Measurements from ENCODE around the gene CCDC138. TPM values are rescaled to one million over a fixed set of nuclear protein-coding genes. Genes with fewer than 3 reads are reported as not detected.

The CCDC138 gene
- total RNA-seq, 1 donor from 2014 or later = 27.9 TPM

- H3K9me3 Mint-ChIP-seq = no peaks in the 10 kb centered on the region
- no peaks in the 10 kb centered on the region for H3K27me3 Mint-ChIP-seq
- H3K36me3 Mint-ChIP-seq = peaks cover 35% of the 10 kb centered on the region
- H3K27ac Mint-ChIP-seq = no peak overlapping the region
- H3K4me1 Mint-ChIP-seq (ENCODE audit: unreplicated experiment) = no peaks in the 10 kb centered on the region
- no peak overlapping the region for H3K4me3 Mint-ChIP-seq
- TF ChIP-seq, protein P1, sequence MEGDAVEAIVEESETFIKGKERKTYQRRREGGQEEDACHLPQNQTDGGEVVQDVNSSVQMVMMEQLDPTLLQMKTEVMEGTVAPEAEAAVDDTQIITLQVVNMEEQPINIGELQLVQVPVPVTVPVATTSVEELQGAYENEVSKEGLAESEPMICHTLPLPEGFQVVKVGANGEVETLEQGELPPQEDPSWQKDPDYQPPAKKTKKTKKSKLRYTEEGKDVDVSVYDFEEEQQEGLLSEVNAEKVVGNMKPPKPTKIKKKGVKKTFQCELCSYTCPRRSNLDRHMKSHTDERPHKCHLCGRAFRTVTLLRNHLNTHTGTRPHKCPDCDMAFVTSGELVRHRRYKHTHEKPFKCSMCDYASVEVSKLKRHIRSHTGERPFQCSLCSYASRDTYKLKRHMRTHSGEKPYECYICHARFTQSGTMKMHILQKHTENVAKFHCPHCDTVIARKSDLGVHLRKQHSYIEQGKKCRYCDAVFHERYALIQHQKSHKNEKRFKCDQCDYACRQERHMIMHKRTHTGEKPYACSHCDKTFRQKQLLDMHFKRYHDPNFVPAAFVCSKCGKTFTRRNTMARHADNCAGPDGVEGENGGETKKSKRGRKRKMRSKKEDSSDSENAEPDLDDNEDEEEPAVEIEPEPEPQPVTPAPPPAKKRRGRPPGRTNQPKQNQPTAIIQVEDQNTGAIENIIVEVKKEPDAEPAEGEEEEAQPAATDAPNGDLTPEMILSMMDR (conservative IDR thresholded peaks at IDR 0.05) = no peak
- no peak for DNase-seq (ENCODE audit: extremely low spot score, unreplicated experiment)
Observed at GRCh38 chr2:108847000-108847399, 60.4 kb downstream of the CCDC138 start.

- Mint-ChIP-seq H3K4me1 (ENCODE audit: unreplicated experiment) (no peaks in the 10 kb centered on the region), H3K9me3 (no peaks in the 10 kb centered on the region), H3K4me3 (no peak overlapping the region), H3K36me3 (peaks cover 29% of the 10 kb centered on the region), H3K27ac (no peak overlapping the region), H3K27me3 (no peaks in the 10 kb centered on the region)
- TF ChIP-seq, protein P1 (conservative IDR thresholded peaks at IDR 0.05) = no peak
- no peak for DNase-seq (ENCODE audit: extremely low spot score, unreplicated experiment)
Observed at GRCh38 chr2:108852375-108852774, 65.8 kb downstream of the CCDC138 start.

DNA sequence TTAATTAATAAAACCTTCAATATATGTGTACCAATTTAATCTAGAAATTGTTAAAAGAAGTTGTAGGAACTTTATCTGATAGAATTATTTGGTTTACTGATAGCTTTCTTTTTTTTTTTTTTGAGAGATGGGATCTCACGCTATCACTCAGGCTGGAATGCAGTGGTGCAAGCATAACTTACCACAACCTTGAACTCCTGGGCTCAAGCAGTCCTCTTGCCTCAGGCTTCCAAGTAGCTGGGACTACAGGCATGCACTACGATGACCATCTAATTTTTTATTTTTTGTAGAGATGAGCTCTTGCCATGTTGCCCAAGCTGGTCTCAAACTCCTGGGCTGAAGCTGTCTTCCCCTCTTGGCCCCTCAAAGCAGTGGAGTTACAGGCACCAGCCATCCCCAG lies 66.8 kb downstream of the CCDC138 start:
- H3K36me3 Mint-ChIP-seq = peaks cover 37% of the 10 kb centered on the region

DNA sequence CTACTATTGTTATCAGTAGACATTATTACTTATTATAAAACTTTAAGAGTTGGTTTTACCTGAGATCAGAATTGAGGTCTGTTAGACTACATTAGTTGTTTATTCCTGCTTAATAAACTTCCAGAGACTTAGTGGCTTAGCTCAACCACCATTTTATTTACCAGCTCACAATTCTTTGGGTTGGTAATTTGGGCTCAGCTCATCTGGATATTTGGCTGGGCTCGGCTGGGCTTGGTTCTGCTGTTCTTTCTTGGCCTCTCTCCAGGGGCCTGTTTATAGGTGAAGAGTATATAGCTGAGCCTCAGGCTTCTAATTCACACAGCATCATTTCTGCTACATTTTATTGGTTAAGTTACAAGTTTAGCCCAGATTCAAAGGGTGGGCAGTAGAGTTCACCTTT lies 67.9 kb downstream of the CCDC138 start:
- TF ChIP-seq, protein P1 (conservative IDR thresholded peaks at IDR 0.05) = no peak
- no peaks in the 10 kb centered on the region for H3K9me3 Mint-ChIP-seq
- no peak for DNase-seq (ENCODE audit: extremely low spot score, unreplicated experiment)
- H3K27ac Mint-ChIP-seq = no peak overlapping the region
- no peak overlapping the region for H3K4me3 Mint-ChIP-seq
- H3K27me3 Mint-ChIP-seq = no peaks in the 10 kb centered on the region
- peaks cover 44% of the 10 kb centered on the region for H3K36me3 Mint-ChIP-seq
- H3K4me1 Mint-ChIP-seq (ENCODE audit: unreplicated experiment) = no peaks in the 10 kb centered on the region

More for the DNA sequence above, 66.8 kb downstream of the CCDC138 start:
- Mint-ChIP-seq H3K4me3 (no peak overlapping the region), H3K27me3 (no peaks in the 10 kb centered on the region), H3K9me3 (no peaks in the 10 kb centered on the region), H3K4me1 (ENCODE audit: unreplicated experiment) (no peaks in the 10 kb centered on the region), H3K27ac (no peak overlapping the region)
- TF ChIP-seq, protein P1 (conservative IDR thresholded peaks at IDR 0.05) = no peak
- DNase-seq (ENCODE audit: extremely low spot score, unreplicated experiment) = no peak

DNA sequence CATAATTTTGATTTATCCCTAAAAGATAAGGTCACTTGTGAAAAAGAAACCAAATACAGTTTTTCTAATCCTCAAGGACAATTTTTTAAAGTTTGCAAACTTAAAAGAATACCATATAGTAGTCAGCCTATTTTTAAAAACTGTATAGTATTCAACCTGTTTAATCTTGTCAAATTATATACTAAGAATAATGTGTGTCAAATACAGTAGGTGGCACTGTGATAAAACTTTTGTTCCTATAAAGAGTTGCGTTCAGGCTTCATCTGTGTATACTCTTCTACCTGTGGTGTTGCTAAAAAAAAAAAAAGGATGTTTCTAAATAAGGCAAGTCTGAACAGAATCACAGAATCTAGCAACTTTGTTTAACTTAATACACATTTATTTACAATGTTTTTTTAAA lies 68.6 kb downstream of the CCDC138 start:
- H3K27me3 Mint-ChIP-seq = no peaks in the 10 kb centered on the region
- no peaks in the 10 kb centered on the region for H3K4me1 Mint-ChIP-seq (ENCODE audit: unreplicated experiment)
- no peak overlapping the region for H3K27ac Mint-ChIP-seq
- no peak overlapping the region for H3K4me3 Mint-ChIP-seq
- TF ChIP-seq, protein P1 (conservative IDR thresholded peaks at IDR 0.05) = peak; percentile 45
- H3K36me3 Mint-ChIP-seq = peaks cover 47% of the 10 kb centered on the region
- no peak for DNase-seq (ENCODE audit: extremely low spot score, unreplicated experiment)
- no peaks in the 10 kb centered on the region for H3K9me3 Mint-ChIP-seq

- Mint-ChIP-seq H3K9me3 (no peaks in the 10 kb centered on the region), H3K4me1 (ENCODE audit: unreplicated experiment) (no peaks in the 10 kb centered on the region), H3K27me3 (no peaks in the 10 kb centered on the region), H3K36me3 (peaks cover 40% of the 10 kb centered on the region), H3K27ac (no peak overlapping the region), H3K4me3 (no peak overlapping the region)
- DNase-seq (ENCODE audit: extremely low spot score, unreplicated experiment) = no peak
- TF ChIP-seq, protein P1 (conservative IDR thresholded peaks at IDR 0.05) = no peak
Observed at GRCh38 chr2:108858894-108859293, 72.3 kb downstream of the CCDC138 start.
